Measurements from ENCODE around the gene RWDD4. TPM values are rescaled to one million over a fixed set of nuclear protein-coding genes. Genes with fewer than 3 reads are reported as not detected.

Gene RWDD4
- total RNA-seq, 2 donors from 2014 or later = 20.3 to 23.7 TPM

DNA sequence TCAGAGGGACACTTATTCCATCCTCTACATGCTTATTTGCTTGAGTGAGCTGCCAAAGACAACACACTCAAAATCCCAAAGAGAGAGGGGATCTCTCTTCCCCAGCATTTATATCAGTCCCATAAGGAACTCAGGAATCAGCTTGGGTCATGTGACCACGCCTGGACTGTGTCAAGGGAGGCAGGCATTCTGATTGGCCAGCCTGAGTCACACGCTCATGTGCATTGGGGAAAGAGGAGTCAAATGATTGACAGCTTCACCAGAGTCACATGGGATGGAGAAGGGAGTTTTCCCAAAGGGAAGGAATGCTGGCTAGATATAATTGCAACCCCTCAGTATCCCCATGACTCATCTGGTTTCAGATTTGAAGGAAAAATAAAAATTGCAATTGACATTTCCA is 49.0 kb downstream of the RWDD4 start:
- DNase-seq = no peak
- TF ChIP-seq, protein P1, sequence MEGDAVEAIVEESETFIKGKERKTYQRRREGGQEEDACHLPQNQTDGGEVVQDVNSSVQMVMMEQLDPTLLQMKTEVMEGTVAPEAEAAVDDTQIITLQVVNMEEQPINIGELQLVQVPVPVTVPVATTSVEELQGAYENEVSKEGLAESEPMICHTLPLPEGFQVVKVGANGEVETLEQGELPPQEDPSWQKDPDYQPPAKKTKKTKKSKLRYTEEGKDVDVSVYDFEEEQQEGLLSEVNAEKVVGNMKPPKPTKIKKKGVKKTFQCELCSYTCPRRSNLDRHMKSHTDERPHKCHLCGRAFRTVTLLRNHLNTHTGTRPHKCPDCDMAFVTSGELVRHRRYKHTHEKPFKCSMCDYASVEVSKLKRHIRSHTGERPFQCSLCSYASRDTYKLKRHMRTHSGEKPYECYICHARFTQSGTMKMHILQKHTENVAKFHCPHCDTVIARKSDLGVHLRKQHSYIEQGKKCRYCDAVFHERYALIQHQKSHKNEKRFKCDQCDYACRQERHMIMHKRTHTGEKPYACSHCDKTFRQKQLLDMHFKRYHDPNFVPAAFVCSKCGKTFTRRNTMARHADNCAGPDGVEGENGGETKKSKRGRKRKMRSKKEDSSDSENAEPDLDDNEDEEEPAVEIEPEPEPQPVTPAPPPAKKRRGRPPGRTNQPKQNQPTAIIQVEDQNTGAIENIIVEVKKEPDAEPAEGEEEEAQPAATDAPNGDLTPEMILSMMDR (conservative IDR thresholded peaks at IDR 0.05) = no peak
- Histone ChIP-seq H3K27me3 (ENCODE audit: control insufficient read depth, insufficient read depth, low read length, poor library complexity, severe bottlenecking) (no peaks in the 10 kb centered on the region), H3K9me3 (ENCODE audit: control insufficient read depth, low read length) (no peaks in the 10 kb centered on the region), H3K4me1 (ENCODE audit: control insufficient read depth, insufficient read depth, low read length) (no peaks in the 10 kb centered on the region), H3K9ac (ENCODE audit: extremely low read depth, low read length, poor library complexity, severe bottlenecking) (no peak overlapping the region), H3K27ac (ENCODE audit: low read depth, low read length) (no peak overlapping the region), H3K4me3 (ENCODE audit: low read length) (no peak overlapping the region), H3K36me3 (ENCODE audit: control insufficient read depth, insufficient read depth, low read length) (no peaks in the 10 kb centered on the region)
- Mint-ChIP-seq H3K27me3 (ENCODE audit: insufficient read depth) (peaks cover 10% of the 10 kb centered on the region), H3K4me3 (no peak overlapping the region), H3K4me1 (peaks cover 8% of the 10 kb centered on the region), H3K9me3 (peaks cover 4% of the 10 kb centered on the region), H3K27ac (no peak overlapping the region), H3K36me3 (ENCODE audit: low read depth) (no peaks in the 10 kb centered on the region)
- WGBS, 2 experiments (ENCODE audit: insufficient coverage in 1 of 2, insufficient read length in 1 of 2) = 99 to 100% methylated on average over 1 to 2 of the region's 2 CpGs

DNA sequence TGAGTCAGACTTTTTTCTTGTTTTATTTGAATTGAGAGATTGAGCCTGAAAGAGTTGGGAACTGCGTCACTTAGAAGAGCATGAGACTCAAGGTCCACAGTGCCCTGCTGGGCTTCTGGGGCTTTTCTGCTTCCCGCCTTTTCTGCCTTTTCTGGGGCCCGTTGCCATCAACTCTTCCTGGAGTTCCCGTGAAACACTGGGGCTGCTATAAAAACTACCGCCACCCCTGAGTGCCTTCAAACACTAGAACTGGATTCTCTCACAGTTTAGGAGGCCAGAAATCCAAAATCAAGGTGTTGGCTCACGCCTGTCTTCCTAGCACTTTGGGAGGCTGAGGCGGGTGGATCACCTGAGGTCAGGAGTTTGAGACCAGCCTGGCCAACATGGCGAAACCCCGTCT is 49.8 kb downstream of the RWDD4 start:
- Mint-ChIP-seq H3K4me1 (peaks cover 8% of the 10 kb centered on the region), H3K36me3 (ENCODE audit: low read depth) (no peaks in the 10 kb centered on the region), H3K27me3 (ENCODE audit: insufficient read depth) (peaks cover 10% of the 10 kb centered on the region), H3K4me3 (no peak overlapping the region), H3K9me3 (peaks cover 4% of the 10 kb centered on the region), H3K27ac (no peak overlapping the region)
- Histone ChIP-seq H3K27me3 (ENCODE audit: control insufficient read depth, insufficient read depth, low read length, poor library complexity, severe bottlenecking) (no peaks in the 10 kb centered on the region), H3K9ac (ENCODE audit: extremely low read depth, low read length, poor library complexity, severe bottlenecking) (no peak overlapping the region), H3K4me3 (ENCODE audit: low read length) (no peak overlapping the region), H3K9me3 (ENCODE audit: control insufficient read depth, low read length) (no peaks in the 10 kb centered on the region), H3K36me3 (ENCODE audit: control insufficient read depth, insufficient read depth, low read length) (no peaks in the 10 kb centered on the region), H3K4me1 (ENCODE audit: control insufficient read depth, insufficient read depth, low read length) (no peaks in the 10 kb centered on the region), H3K27ac (ENCODE audit: low read depth, low read length) (no peak overlapping the region)
- TF ChIP-seq, protein P1 (conservative IDR thresholded peaks at IDR 0.05) = no peak
- no peak for DNase-seq
- 93 to 100% methylated on average over 4 to 9 of the region's 9 CpGs for WGBS, 2 experiments (ENCODE audit: insufficient coverage in 1 of 2, insufficient read length in 1 of 2)

DNA sequence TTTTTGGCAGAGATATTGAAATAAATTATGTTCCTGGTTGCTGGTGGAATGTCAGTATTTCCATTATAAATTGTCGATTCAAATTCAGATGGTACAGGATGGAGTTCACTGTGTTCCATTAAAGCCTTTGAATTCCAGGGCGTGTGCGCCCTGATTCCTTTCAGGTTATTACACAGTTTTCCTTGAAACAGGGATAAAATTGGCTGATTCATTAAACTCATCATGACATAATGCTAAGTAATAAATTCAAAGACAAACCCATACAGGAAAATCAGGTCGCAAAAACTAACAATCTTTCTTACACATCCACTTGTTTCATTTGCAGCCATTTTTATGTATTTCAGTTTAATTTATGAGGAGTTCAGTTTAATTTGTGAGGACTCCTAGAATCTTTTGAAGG is 51.1 kb downstream of the RWDD4 start:
- H3K4me3 Mint-ChIP-seq = no peak overlapping the region
- peaks cover 8% of the 10 kb centered on the region for H3K4me1 Mint-ChIP-seq
- no peaks in the 10 kb centered on the region for H3K36me3 Mint-ChIP-seq (ENCODE audit: low read depth)
- H3K27me3 ChIP-seq (ENCODE audit: control insufficient read depth, insufficient read depth, low read length, poor library complexity, severe bottlenecking) = no peaks in the 10 kb centered on the region
- 95 to 100% methylated on average over 3 to 4 of the region's 4 CpGs for WGBS, 2 experiments (ENCODE audit: insufficient coverage in 1 of 2, insufficient read length in 1 of 2)
- no peak overlapping the region for H3K27ac ChIP-seq (ENCODE audit: low read depth, low read length)
- no peak overlapping the region for H3K27ac Mint-ChIP-seq
- H3K9ac ChIP-seq (ENCODE audit: extremely low read depth, low read length, poor library complexity, severe bottlenecking) = no peak overlapping the region
- peaks cover 4% of the 10 kb centered on the region for H3K9me3 Mint-ChIP-seq
- H3K36me3 ChIP-seq (ENCODE audit: control insufficient read depth, insufficient read depth, low read length) = no peaks in the 10 kb centered on the region
- no peak for DNase-seq
- no peak overlapping the region for H3K4me3 ChIP-seq (ENCODE audit: low read length)
- H3K9me3 ChIP-seq (ENCODE audit: control insufficient read depth, low read length) = no peaks in the 10 kb centered on the region
- peaks cover 8% of the 10 kb centered on the region for H3K27me3 Mint-ChIP-seq (ENCODE audit: insufficient read depth)
- H3K4me1 ChIP-seq (ENCODE audit: control insufficient read depth, insufficient read depth, low read length) = no peaks in the 10 kb centered on the region
- TF ChIP-seq, protein P1 (conservative IDR thresholded peaks at IDR 0.05) = no peak

Measured in endodermal cell (in vitro differentiated cells).